Measurements from ENCODE around the gene STMN3.

DNA sequence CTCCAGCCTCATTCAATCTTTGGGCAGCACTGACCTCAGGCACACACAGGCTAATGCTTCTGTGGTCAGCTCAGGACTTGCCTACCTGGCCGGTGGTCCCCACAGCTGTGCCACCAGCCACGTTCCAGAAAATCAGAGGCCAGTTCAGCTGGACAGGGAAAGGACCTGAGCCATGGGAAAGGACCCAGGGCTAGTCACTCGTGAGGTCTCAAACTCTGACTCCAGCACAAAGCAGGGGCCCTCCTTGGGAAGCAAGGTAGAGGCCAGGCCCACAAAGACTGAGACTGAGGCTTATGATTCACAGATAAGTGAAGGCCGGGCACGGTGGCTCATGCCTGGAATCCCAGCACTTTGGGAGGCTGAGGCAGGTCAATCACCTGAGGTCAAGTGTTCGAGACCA, 56.8 kb downstream of the STMN3 start:
- TF ChIP-seq NFRKB (IDR thresholded peaks at IDR 0.05) (no peak), FOXA1 (IDR thresholded peaks at IDR 0.05) (no peak), FOXM1 (IDR thresholded peaks at IDR 0.05; ENCODE audit: borderline replicate concordance) (no peak)
